Measurements from ENCODE around the gene IRF4.
"Not testable (repeated sequence)": the region's sequence is repeated elsewhere in the genome, so short reads cannot be mapped to it uniquely, and the experiment has no call there.

Gene IRF4

DNA sequence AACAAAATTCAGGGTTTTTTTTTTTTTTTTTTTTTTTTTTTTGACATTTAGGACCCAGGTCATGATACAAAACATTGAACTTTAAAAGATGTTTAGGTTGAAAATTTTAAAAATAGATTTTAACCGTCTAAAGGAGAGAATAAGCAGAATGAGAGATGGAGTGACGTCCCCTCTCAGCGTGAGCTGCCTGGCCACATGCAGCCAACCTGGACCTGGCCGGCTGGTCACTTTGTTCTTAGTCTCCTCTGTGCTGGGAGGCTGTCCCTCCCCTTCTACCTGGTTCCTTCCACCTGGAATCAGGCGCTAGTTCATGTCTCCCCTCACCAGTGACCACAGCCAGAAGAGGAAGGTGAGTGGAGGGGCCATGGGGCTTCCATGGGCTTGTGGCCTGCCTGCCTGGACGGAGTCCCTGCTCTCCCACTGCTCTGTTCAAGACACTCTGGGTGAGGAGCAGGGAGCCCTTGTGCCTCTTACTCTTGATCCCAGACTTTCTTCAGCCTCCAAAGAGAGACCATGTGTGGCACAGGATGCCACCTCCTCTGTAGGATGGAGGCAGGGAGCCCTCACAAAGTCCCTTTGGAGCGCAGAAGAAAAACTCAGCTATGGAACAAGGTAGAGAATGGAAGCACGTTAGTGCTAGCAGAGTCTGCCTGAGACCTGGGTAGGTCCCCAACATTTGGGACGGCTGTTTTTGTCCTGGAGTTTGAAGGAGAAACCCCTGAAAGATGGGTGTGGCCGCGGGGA, 31.7 kb downstream of the IRF4 start:
- no peak for DNase-seq

DNA sequence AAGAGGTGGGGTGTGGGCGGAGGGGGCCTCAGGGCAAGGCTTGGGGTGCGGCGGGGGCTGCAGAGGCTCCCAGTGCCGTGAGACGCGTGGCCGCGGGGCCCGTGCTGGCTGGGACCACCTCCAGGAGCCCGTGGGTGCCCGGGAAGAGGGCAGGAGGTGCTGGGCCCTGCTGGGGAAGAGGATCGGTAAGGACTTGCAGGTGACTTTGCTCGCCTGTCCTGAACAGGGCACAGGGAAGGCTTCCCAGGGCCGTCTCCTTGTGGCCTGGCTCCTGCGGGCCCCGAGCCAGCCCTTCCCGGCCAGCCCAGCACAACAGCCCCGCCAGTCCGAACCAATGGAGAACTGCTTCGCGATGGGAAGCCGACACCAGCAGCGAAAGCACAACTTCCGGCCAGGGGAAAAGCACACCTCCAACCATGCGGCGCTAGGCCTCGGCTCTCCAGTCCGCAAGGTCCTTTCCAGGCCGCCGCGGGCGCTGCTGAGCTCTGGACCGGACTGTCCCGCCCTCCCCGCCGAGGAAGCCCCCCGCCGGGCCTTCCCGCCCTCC, 32.3 kb downstream of the IRF4 start:
- DNase-seq: no peak

DNA sequence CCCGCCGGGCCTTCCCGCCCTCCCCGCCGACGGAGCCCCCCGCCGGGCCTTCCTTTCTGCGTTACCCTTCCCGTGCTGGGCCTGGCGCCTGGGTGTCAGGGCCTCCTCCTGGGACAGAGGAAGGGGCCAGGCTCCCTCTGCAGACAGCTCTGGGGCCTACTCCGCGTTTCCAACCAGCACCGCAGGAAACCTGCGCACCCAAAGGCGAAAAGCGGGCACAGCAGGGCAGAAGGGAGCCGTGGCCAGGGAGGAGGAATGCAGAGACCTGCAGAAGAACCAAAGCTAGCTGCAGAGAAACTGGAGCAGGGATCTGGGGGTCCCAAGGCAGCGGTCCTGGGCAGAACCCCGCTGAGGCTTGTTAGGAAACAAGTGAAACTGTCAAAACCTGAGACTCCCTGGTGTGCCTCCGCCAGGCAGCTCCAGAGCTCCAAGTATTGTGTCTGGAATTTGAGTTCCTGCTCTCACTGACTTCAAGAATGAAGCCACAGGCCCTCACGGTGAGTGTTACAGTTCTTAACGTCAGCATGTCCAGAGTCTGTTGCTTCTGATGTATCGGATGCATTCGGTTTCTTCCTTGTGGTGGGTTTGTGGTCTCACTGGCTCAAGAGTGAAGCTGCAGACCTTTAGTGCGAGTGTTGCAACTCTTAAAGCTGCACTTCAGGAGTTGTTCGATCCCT, 33.3 kb downstream of the IRF4 start:
- no peak for DNase-seq

DNA sequence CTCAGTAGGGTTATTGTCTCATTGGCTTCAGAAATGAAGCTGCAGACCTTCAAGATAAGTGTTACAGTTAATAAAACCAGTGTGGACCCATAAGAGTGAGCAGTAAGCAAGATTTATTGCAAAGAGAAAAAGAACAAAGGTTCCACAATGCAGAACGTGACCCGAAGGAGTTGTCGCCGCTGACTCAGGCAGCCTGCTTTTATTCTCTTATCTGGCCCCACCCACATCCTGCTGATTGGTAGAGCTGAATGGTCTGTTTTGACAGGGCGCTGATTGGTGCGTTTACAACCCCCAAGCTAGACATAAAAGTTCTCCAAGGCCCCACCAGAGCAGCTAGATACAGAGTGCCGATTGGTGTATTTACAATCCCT, 33.9 kb downstream of the IRF4 start:
- not testable (repeated sequence) for DNase-seq

DNA sequence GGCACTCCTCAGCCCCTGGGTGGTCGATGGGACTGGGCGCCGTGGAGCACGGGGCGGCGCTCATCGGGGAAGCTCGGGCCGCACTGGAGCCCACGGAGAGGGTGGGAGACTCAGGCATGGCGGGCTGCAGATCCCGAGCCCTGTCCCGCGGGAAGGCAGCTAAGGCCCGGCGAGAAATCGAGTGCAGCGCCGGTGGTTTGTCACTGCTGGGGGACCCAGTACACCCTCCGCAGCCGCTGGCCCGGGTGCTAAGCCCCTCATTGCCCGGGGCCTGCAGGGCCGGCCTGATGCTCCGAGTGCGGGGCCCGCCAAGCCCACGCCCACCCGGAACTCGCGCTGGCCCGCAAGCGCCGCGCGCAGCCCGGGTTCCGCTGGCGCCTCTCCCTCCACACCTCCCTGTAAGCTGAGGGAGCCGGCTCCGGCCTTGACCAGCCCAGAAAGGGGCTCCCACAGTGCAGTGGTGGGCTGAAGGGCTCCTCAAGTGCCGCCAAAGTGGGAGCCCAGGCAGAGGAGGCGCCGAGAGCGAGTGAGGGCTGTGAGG, 34.7 kb downstream of the IRF4 start:
- not testable (repeated sequence) for DNase-seq

DNA sequence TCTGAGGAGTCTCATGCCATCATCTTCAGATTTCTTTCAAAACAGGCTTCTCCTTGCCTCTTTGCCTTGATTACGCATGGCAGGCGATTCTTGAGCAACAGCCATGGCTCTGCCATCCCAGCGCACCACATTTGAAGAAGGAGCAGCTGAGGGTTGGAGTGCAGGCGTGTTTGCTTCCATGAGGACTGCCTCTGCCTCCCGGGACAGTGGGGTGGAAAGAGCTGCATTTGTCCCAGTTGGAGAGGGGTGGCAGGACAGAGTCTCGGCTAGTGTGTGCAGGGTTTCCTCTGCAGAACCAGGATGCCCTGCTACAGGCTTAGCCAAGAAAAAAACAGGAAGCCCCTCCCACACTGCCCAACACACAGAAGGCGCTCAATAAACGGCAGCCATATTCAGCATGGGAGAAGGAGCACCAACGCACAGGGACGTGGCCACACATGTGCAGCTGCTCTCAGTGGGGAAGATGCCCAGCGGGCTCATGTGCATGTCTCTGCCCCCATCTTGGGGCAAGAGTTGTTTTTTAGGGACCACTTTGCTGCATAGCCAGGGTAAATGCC, 36.6 kb downstream of the IRF4 start:
- no peak for DNase-seq

DNA sequence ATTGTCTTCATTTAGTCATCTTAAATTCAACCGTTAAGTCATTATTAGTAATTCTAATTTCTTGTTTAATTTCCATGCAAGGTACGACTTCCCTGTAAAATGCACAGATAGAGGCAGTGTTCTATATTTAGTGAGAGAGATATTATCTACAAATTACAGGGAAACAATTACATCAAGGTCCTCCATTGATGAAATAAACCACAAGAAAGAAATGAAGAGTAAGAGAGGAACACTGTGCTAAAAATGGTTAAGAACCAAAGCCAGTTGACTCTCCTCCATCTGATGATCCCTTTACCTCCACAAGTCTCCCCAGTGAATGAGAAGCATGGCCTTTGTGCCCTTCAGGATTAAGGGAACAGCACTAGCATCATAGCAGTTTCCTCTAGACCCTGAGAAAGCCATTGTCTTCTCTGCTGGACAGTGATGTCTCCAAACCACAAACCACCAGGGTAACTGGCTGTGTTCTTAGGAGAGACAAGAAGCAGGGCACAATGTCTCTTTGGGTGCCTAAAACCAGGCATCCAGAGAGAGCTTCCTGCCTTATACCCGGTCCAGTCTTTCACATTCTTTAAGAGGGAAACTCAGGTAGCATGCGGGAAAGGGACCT, 38.1 kb downstream of the IRF4 start:
- no peak for DNase-seq

DNA sequence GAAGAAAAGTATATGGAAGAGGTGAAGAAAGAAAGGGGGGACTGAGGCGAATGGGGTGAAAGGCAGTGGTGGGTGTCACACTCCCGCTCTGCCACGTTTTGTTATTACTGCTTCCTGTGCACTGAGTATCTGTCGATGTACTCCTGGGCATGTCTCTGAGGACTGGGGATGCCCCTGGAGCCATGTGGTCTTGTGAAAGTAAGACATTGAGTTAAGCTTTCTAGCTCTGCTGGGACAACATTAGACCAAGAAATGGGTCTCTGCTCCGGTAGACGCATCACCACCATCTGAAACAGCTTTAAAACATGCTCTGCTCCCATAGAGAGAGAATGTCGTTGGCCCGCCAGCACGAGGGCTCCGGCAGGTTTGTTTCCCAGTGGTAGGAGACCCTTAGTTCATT, 40.0 kb downstream of the IRF4 start:
- no peak for DNase-seq

DNA sequence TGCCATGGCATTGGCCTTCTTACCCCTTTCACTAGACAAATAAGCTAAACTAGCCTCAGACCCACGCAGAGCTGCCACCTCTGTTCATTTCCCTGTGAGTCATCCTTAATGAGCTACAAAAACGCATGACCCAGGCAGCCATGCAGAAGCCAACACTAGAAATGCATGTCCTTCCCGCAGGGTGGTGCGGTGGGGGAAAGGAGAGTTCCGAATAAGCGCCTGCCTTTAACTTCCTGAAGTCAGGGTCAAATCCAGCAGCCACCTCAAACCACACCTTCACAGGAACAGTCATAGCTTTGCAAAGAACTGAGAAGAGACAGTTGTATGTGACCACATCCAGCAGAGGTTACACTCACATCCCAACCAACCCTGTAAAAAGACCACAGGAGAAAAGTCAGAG, 40.4 kb downstream of the IRF4 start:
- DNase-seq: peak; percentile 41 to 61

DNA sequence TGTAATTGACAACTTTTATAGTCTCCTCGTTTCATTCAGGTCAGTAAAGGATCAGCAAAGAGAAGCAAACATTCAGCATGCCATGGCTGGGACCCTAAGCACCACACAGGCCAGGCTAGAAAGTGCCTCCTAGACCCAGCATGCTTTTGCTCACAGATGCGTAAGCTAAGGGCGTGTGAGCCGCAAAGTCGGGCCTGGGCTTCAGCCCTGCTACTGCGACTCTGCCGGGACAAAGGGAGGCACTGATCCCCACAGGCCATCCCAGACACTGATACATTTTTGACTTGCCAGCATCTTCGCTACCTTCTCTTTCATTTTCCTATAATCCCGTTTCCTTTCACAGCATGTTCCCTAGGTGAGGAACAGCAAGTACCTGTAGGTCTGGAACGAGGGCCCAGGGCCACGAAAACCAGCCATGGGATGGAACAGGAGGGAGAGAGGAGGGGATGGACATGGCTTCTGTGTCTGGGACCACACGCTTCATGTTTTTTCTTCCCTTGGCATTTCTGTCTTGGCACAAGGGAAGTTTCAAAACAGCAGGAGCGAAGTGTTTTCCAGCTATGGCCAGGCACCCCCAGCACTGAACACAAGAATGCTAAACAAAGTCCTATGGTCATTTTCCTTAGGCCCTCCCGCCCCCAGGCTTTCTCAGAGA, 42.6 kb downstream of the IRF4 start:
- DNase-seq: no peak

DNA sequence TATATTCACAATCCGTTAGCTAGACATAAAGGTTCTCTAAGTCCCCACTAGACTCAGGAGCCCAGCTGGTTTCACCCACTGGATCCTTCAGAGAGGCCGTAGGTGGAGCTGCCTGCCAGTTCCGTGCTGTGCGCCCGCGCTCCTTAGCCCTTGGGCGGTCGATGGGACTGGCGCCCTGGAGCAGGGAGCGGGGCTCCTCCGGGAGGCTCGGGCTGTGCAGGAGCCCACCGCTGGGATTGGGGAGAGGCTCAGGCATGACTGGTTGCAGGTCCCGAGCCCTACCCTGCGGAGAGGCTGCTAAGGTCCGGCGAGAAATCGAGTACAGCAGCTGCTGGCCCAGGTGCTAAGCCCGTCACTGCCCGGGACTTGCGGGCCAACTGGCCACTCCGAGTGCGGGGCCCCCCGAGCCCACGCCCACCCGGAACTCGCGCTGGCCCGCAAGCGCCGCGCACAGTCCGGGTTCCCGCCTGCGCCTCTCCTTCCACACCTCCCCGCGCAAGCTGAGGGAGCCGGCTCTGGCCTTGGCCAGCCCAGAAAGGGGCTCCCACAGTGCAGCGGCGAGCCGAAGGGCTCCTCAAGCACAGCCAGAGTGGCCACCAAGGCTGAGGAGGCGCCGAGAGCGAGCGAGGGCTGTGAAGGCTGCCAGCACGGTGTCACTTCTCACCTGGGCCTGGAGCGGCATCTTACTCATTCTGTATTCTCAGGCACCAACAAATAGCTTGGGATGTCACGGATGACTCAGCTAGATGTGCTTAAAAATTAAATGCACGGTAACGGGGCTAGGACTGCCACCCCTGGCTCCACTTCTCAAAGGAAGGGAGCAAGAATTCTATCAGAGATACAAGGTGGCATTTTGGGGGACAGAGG, 44.1 kb downstream of the IRF4 start:
- DNase-seq: no peak

DNA sequence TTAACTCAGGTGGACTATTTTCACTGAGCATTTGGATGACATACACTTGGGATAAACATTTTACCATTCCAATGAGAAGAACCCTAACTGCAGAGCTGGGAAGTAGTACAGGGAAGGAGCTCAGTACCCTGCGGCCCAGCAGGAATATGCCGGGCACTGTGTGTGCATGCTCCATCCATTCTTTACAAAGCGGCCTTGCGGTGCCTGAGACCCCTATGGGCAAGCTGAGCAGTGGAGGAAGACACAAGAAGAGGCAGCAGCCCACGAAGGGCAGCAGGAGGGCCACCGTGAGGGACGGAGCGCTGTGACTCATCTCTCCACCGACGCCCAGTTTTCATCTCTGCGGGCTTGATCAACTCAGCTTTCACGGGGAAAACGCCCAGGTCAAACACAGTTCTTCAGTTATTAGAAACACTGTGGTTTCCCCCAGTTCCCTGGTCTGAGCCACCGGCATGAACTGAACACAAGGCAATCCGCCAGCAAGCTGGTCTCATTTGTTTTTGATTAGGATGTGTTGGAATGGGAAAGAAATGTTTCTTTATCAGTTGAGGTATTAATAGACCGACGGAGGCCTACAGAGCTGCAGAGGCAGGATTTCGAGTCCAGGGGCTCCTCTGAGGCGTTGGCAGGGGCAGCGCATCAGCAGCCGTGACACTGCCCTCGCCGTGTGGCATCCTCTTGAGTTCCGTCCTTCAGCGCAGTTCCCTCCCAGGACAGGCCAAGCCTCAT, 44.9 kb downstream of the IRF4 start:
- no peak for DNase-seq

DNA sequence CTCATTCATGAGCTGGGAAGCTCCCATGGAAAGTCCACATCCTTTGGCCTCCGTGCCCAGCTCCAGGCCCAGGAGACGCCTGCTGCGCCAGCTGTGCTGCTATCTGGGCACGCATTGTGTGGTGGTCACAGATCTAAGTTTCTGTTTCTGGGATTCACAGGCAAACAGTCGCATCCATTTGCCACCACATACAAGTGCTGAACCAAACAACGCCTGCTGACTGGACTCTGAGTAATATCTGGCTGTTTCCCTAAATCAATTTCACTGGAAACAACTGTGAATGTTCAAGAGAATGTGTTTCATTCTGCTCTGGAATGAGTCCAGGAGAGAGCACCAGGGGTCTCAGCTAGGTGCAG, 45.5 kb downstream of the IRF4 start:
- no peak for DNase-seq

DNA sequence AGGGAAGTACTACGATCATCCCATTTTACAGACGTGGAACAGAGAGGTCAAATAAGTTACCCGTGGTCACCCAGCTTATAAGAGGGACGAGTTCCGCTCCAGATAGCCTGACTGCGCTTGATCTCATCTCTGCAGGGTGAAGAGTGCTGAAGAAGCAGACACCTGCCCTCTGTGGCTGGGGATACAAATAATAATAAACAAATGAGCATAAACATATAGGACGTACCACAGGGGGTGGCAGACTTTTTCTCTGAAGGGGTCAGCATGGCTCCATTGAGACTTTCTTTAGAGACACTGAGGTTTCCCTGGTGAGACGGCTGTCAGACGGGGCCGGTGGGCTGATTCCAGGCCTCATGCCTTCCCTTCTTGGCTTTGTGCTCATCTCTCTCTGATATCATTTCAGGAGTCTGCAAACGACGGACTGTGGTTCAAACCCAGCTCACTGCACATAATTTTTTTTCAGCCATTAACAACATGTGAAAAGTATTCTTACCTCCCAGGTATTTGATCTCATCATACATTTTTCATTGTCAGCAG, 47.1 kb downstream of the IRF4 start:
- DNase-seq: no peak

DNA sequence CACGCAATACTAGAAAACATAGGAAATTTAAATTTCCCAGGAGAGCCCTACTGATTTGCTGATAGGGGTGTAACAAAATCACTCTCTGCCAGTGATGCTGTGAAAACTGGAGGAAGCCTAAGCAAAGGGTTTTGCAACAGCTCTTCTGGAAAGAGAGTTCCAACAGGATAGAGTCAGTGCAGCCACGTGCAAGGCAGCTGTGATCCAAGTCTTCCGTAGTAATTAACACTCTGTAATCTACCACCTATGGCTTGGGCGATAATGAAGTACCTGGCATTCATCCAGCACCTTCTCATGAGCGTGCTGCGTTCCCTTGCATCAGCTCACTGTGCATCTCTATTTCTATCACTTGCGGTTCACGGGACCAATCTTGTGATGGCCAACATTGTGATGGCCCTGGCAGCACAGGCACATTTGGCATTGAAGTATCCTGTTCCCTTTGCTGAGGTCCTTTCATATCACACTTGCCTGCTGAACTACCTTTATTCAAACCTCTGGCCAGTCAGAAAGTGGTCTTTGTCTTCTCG, 48.2 kb downstream of the IRF4 start:
- DNase-seq: no peak

DNA sequence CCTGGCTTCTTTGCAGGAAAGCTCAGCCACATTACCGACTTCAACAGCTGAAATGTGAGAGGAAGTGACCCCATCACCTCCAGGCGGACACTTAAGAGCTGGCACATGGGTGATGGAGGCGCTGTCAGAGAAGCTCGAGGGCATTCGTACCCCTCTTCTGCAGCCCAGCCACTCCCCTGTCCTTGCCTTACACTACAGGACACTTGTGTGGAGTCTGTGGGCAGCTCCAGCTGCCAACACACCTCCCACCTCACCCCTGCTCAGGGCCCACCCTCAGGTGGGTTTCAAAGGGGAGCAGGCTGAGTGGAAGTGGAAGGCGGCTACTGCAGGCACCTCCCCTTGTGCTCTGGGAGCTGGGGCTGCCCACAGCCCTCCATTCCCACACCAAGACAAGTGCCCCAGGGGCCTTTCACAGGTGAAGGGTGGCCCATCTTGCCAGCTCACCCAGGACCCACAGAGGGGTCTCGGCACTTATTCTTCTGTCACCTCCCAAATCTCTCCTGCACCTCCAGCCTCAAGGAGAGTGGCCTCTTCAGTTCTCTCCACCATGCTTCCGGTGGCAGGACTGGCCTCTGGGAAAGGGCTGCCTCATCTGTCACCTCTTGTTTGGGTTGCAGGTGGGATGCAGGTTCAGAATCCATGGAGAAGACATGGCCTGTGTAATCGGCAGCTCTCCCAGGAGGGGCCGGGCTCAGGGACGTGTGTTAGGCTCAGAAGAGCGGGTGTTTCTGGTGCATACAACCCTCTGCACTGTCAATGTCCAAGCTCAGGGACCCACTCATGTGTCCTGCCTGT, 49.8 kb downstream of the IRF4 start:
- no peak for DNase-seq

DNA sequence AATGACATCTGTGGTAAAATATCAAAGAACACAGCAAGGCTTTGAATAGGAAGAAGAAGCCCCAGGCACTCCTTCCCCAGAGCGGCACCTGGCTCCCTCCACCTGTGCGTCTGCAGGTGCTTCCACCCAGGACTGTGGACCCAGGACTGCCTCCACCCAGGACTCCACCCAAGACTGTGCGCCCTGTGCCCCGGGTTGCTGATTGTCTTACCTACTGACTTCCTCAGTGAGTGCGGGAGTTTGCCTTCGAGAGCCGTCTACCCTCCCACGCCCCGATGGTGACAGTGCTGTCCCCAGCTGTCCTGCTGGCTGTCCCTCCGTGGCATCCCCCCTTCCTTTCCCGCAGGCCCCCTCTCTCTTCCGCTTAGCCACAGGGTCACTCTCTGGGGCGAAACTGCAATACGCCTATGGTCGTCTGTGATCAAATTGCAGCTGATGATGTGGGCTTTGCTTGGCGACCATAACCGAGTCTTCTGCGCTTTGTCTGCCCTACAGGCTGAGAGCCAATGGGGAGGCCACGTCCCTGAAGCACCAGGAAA, 52.1 kb downstream of the IRF4 start:
- DNase-seq: no peak

DNA sequence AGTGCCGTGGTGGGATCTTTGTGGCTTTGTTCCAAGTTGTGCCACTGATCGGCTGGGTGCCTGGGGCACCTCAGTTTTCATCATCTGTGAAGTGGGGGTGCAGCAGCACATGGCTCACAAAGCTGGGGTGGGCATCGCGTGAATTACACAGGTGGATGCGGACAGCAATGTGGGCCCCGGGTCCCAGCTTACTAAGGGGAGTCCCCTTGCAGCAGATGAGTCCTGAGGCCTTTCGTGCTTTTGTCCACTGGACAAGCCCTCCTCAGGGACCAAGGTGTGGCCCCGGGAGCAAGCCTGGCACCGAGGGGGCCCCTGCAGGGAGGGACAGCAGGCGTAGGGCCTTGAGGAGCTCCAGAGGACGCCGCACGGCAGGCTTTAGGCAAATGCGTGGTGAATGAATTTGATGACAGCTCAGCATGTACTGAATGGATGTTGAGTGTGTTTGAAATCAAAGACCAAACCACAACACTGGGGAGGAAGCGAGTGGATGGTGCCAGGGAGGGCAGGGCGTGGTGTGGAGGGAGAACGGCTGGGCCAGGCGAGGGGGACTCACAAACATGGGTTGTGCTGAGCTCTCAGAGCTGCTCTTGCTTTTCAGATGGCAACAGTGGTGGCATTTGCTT, 53.2 kb downstream of the IRF4 start:
- DNase-seq: no peak
